ENCODE results near the gene RTN4. TPM values are rescaled to one million over a fixed set of nuclear protein-coding genes. Genes with fewer than 3 reads are reported as not detected.

RTN4 gene
- total RNA-seq, 1 experiment from 2014 or later: 200 TPM

DNA sequence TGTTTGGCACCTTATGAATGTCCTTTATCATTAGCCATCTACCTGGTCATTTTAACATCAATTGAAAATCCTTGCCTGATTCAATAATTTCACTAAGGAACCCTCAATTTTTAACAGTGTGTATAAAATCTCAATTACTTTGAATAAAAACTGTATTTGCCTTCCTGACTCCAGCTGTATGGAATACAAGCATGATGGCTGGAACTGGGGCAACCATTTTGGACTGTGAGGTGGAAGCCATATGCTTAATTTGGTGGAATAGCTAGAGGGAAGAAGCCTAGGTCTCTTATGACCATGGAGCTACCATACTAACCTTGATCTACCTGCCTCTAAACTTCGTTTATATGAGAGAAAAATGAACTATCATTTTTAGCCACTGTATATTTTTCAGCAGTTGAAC is 12.5 kb upstream of the RTN4 start:
- no peak for DNase-seq
- H3K9me3 ChIP-seq (ENCODE audit: control insufficient read depth, low read depth, low read length): no peaks in the 10 kb centered on the region
- no peaks in the 10 kb centered on the region for H3K36me3 Mint-ChIP-seq (ENCODE audit: insufficient read depth in 1 of 3, low read depth in 3 of 3)
- no peak overlapping the region for H3T11ph ChIP-seq (ENCODE audit: low read length)
- no peak overlapping the region for H2BK15ac ChIP-seq (ENCODE audit: low read depth, low read length)
- H3K9me3 Mint-ChIP-seq: no peaks in the 10 kb centered on the region
- no peak overlapping the region for H2AK5ac ChIP-seq (ENCODE audit: insufficient read length, low read length)
- H3K4me3 Mint-ChIP-seq: no peak overlapping the region
- no peak overlapping the region for H3K9ac ChIP-seq (ENCODE audit: extremely low read depth, insufficient read length, low read length)
- no peak overlapping the region for H2BK12ac ChIP-seq (ENCODE audit: insufficient read length, low read depth, low read length)
- no peaks in the 10 kb centered on the region for H3K79me2 ChIP-seq (ENCODE audit: insufficient read depth, low read length)
- H3K79me1 ChIP-seq (ENCODE audit: insufficient read depth, low read depth, low read length, poor library complexity, severe bottlenecking): no peaks in the 10 kb centered on the region
- H3K4me1 Mint-ChIP-seq: no peaks in the 10 kb centered on the region
- no peaks in the 10 kb centered on the region for H3K27me3 ChIP-seq (ENCODE audit: insufficient read depth, low read length)
- H3K27ac ChIP-seq (ENCODE audit: insufficient read length, low read depth, low read length): no peak overlapping the region
- H4K91ac ChIP-seq (ENCODE audit: insufficient read length, low read depth, low read length): no peak overlapping the region
- no peak overlapping the region for H3K23ac ChIP-seq (ENCODE audit: insufficient read length, low read depth, low read length)
- H3K4ac ChIP-seq (ENCODE audit: low read depth, low read length): no peak overlapping the region
- H2BK120ac ChIP-seq (ENCODE audit: low read depth, low read length, poor library complexity, severe bottlenecking): no peak overlapping the region
- no peak overlapping the region for H3K4me2 ChIP-seq (ENCODE audit: insufficient read depth, insufficient read length, low read length)
- no peaks in the 10 kb centered on the region for H3K23me2 ChIP-seq (ENCODE audit: insufficient read length, low read depth, low read length, poor library complexity, severe bottlenecking)
- no peaks in the 10 kb centered on the region for H3K27me3 Mint-ChIP-seq (ENCODE audit: low read depth)
- H3K14ac ChIP-seq (ENCODE audit: insufficient read depth, low read length): no peak overlapping the region
- no peak overlapping the region for H4K8ac ChIP-seq (replicated peaks; ENCODE audit: insufficient read length, low read depth, low read length)
- no peak overlapping the region for H3K27ac Mint-ChIP-seq
- H4K5ac ChIP-seq (ENCODE audit: insufficient read length, low read depth, low read length): no peak overlapping the region
- TF ChIP-seq, protein P1, sequence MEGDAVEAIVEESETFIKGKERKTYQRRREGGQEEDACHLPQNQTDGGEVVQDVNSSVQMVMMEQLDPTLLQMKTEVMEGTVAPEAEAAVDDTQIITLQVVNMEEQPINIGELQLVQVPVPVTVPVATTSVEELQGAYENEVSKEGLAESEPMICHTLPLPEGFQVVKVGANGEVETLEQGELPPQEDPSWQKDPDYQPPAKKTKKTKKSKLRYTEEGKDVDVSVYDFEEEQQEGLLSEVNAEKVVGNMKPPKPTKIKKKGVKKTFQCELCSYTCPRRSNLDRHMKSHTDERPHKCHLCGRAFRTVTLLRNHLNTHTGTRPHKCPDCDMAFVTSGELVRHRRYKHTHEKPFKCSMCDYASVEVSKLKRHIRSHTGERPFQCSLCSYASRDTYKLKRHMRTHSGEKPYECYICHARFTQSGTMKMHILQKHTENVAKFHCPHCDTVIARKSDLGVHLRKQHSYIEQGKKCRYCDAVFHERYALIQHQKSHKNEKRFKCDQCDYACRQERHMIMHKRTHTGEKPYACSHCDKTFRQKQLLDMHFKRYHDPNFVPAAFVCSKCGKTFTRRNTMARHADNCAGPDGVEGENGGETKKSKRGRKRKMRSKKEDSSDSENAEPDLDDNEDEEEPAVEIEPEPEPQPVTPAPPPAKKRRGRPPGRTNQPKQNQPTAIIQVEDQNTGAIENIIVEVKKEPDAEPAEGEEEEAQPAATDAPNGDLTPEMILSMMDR (conservative IDR thresholded peaks at IDR 0.05): no peak
- H2BK5ac ChIP-seq (ENCODE audit: insufficient read length, low read length): no peak overlapping the region
- H4K20me1 ChIP-seq (ENCODE audit: control insufficient read depth, insufficient read depth, insufficient read length): no peaks in the 10 kb centered on the region
- no peak overlapping the region for H2AFZ ChIP-seq (ENCODE audit: low read length)
- WGBS (ENCODE audit: extremely low coverage, insufficient read length, low lambda C conversion rate): no CpG with 5 or more reads among the region's 1 CpG
- no peaks in the 10 kb centered on the region for H3K4me1 ChIP-seq (ENCODE audit: insufficient read depth, low read length)
- no peak overlapping the region for H3K18ac ChIP-seq (ENCODE audit: insufficient read length, low read depth, low read length)
- no peak overlapping the region for H2BK20ac ChIP-seq (ENCODE audit: low read depth, low read length, poor library complexity, severe bottlenecking)
- no peak overlapping the region for H3K56ac ChIP-seq (ENCODE audit: insufficient read length, low read depth, low read length)

All from H9 (cell line).